ENCODE data around the gene MAT1A.

DNA sequence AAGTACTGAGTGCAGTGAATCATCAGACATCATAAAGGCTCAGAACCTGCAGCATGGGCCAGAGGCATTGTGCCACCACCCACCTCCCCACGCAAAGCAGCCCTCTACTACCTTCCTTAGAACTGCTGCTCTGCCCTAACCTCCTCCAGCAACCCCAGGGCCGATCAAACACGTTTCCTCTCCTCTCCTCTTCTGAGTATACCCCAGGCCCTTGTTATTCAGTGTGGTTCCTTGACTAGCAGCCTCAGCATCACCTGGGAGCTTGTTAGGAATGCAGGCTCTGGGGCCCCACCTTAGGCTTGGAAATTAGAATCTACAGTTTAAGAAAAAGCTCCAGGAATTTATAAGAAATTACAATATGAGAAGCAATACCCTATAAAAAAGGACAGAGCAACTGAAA lies 33.9 kb upstream of the MAT1A start:
- TF ChIP-seq, protein P1, sequence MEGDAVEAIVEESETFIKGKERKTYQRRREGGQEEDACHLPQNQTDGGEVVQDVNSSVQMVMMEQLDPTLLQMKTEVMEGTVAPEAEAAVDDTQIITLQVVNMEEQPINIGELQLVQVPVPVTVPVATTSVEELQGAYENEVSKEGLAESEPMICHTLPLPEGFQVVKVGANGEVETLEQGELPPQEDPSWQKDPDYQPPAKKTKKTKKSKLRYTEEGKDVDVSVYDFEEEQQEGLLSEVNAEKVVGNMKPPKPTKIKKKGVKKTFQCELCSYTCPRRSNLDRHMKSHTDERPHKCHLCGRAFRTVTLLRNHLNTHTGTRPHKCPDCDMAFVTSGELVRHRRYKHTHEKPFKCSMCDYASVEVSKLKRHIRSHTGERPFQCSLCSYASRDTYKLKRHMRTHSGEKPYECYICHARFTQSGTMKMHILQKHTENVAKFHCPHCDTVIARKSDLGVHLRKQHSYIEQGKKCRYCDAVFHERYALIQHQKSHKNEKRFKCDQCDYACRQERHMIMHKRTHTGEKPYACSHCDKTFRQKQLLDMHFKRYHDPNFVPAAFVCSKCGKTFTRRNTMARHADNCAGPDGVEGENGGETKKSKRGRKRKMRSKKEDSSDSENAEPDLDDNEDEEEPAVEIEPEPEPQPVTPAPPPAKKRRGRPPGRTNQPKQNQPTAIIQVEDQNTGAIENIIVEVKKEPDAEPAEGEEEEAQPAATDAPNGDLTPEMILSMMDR (IDR thresholded peaks at IDR 0.05), result no peak
- no peak for TF ChIP-seq ZFX (IDR thresholded peaks at IDR 0.05; ENCODE audit: borderline replicate concordance)

Measured in 22Rv1 (cell line).